NOMO-1 treated with dmso at 0.1 percent for 144 hours (cell line): ENCODE measurements around the gene TRPV2.
A peak's percentile ranks its signal among the peaks of the same experiment; 100 is the strongest.
"Not testable (repeated sequence)": the region's sequence is repeated elsewhere in the genome, so short reads cannot be mapped to it uniquely, and the experiment has no call there.

Source experiments
- DNase-seq: peaks from one replicate; lab custom pipeline; 2025; ENCODE audit not compliant: unreplicated experiment; lab: John Stamatoyannopoulos, UW

TRPV2 gene

GRCh38 chr17:16435925-16436886 is 20.8 kb downstream of the TRPV2 start:
- no peak for DNase-seq

DNA sequence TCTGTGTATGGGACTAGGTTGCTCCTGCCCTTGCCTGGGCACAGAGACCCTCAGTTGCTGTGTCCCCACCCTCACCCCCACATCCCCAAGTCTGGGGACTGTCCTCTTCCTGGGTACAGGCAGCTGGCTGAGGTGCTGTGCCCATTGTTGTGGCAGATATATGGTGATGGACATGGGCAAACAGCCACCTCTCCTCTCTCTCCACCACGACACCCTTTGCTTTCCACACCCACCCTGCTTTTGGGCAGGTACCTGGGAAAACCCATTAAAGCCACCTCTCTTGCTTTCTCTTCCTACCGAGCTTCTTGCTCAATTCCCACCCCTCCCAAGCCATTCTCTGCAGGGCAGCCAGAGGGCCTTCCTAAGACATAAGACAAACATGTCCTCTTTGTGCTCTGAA is 21.7 kb downstream of the TRPV2 start:
- DNase-seq = no peak

GRCh38 chr17:16438173-16438556 is 22.8 kb downstream of the TRPV2 start:
- DNase-seq = no peak

- peak; percentile 99 for DNase-seq
Observed at GRCh38 chr17:16438557-16439302, 23.4 kb downstream of the TRPV2 start.

DNA sequence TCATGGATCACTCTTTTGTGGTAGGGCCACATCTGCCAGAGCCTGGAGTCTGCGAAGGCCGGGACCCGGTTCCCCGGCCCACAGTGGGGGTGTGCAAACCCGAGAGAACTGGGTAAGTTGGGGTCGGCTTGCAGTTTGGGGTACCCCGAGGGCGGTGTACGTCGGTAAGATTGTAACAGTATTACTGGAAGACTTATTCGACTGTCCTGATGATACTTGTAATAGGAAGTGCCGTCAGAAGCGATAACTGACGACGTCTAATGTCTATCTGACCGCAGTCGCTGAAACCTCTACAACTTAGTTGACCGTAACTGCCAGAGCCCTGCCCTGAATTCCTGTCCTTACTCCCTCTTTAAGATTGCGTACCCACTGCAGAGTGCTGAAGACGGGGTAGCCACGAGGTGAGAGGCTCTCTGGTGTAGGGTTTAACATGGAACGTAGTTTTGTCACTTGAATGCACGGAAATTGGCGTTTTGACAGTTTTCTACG is 24.0 kb downstream of the TRPV2 start:
- DNase-seq = no peak

- DNase-seq = peak; percentile 52
Observed at GRCh38 chr17:16439811-16440351, 24.5 kb downstream of the TRPV2 start.

DNA sequence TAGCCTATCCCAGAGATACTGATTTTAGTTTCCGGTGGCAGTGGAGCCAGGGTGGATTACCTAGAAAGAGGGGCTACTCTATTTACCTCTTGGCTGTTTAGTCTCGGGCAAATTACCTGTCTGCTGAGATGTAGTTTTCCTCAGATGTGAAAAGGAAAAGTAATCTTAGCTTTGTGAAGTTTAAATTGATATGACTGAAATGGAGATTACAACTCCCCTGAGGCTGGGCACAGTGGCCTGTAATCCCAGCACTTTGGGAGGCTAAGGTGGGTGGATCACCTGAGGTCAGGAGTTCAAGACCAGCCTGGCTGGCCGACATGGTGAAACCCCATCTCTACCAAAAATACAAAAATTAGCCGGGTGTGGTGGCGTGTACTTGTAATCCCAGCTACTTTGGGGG is 25.0 kb downstream of the TRPV2 start:
- not testable (repeated sequence) for DNase-seq

DNA sequence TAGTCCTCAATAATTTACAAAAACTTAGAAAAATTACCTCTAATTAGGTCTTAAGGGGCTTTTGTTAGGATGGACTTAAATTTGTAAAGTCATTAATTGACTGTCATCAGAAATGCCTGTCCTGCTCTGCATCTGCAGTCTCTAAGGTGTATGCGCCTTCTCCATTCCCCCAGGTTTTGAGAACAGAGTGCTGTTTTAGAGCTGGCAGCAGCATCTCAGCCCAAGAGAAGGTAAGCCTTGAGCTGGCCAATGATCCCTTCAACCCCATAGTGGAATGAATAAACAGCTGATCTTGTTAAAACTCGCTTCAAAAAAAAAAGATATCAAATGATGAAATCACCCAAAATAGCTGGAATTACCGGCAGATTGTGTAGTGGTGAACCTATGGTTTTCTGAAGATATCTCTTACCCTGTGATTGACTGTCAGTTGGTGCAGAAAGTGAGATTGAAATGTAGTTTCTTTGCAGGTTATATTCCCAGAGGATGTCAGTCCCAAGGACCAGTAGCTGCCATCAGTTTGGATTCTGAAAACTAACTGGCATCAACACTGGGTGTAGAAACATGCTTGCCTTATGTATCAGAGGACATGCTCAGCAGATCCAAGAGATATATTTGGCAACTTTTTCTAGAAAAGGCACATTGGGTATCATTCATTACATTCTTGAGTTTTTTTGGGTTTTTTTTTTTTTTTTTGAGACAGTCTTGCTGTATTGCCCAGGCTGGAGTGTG is 25.7 kb downstream of the TRPV2 start:
- DNase-seq = no peak

DNA sequence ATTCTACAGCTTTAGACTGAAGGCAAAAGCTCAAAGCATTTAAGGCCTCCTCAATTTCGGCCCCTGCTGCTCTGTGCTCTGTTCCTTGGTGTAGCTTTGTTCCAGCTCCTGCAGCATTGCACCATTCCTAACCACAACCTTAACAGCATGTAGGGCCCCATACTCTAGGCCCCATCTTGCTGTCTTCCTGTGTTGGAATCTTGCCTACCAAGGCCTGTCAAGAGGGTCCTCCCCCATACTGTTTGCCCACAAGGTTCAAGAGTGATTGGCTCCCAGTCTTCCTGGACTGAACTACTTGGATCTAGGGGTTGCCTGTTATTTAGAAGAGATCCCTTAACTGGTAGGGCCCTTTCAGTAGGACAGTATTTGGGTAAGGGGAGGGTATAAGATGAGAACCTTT is 26.8 kb downstream of the TRPV2 start:
- DNase-seq = peak; percentile 60

DNA sequence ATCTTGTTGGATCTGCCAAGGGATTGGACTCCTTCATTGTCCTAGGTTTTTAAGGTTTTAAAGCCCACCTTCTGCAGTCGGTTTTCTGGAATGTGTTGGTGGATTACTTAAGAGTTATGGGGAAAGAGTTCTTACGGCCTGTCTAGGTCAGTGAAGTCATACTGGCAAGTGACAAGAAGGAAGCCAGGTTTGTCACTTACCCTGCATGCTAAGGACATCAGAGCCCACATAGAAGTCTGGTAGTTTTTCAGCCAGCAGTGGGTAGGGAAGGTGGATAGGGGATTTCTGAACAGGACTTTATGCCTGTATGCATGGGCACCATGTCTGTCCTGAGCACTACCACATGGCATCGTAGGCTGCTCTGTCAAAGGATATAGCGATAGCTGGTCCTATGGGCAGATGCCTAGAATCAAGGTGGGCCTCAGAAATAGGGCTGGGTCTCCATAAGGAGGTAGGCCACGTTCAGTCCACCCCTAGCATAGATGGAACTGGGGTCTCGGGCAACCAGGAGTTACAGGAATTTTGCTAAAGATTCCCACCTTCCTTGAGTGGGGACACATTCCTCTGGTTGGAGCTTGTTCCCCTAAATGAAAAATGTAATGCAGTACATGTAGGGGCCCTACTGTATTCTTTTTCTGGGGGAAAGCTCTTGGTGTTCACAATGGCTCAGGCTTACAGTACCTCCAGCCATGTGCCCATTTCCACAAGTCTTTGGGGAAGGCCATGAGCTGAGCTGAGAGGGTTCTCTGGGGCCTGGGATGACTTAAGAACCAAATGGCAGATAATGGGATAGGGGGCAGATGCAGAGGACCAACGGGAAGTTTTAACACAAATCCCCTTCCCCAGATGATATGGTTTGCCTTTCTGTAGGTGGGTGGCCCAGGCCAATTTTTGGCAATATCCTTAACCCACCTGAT is 27.5 kb downstream of the TRPV2 start:
- DNase-seq = no peak

GRCh38 chr17:16443511-16444257 is 28.3 kb downstream of the TRPV2 start:
- no peak for DNase-seq

- DNase-seq = no peak
Observed at GRCh38 chr17:16444258-16444886, 29.0 kb downstream of the TRPV2 start.

- no peak for DNase-seq
Observed at GRCh38 chr17:16446338-16446983, 31.1 kb downstream of the TRPV2 start.

DNA sequence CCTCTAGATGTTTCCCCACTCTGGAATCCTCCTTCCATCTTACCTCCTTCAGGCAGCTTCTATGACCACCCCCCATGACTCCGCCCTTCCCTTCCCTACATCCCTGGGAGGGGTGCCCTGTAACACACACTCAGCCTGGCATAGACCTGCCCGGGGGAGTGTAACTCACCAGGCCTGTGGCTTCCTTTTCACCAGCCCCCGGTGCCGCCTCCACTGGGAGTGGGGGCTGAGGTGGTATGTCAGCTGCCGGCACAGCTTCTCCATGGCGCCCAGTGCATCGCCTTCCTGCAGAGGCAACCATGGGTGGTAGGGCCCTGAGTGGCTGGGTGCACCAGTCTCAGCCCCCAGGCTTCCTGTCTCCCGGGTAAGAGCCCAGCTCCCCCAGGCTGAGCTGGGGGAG is 32.3 kb downstream of the TRPV2 start:
- DNase-seq = no peak

DNA sequence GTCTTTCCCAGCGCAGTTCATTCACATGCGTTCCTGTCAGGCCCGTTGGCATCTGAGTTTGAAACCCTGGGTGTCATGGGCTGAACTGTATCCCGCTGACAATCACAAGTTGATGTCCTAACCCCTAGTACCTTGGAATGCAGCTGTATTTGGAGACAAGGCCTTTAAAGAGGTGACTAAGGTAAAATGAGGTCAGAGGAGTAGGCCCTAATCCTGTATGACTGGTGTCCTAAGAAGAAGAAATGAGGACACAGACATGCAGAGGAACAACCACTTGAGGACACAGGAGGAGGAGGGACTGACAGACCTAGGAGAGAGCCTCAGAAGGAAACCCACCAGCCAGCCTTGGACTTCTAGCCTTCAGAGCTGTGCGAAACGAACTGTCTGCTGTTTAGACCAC is 33.1 kb downstream of the TRPV2 start:
- no peak for DNase-seq

DNA sequence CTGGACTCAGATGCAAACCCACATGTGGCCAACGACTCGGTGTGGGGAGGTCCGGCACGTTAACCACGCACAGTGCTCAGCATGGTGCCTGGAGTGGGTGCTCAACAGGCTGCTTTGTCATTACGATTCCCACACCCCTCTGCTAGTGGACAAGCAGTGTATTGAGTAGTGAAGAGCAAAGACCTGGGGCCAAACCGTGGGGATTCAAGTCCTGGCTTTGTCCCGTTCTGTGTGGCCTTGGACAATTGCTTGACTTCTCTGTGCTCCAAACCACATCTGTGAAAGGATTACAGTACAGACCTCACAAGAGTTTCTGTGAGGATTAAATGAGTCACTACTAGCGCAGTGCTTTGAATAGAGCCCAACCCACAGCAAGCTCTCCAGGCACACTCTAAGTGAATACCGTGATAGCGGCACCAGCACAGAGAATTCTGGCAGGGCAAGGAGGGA is 33.8 kb downstream of the TRPV2 start:
- no peak for DNase-seq

DNA sequence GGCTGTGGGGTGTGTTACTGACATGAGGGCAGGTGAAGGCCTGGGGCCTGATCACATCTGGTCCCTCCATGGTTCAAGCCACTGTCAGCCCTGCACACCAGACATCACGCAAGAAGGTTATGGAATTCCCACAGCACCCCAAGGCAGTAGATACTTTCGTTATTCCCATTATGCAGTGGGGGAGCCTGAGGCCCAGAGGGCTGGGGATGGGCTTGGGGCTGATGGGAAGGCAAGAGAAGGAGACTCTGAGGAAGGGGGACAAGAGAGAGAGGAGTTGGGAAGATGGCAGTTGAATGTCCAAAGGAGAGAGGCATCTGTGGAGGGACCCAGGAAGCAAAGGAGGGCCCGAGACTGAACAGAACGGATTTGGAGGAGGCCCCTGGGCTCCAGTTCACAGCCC is 34.7 kb downstream of the TRPV2 start:
- no peak for DNase-seq

GRCh38 chr17:16452268-16452667 is 36.9 kb downstream of the TRPV2 start:
- DNase-seq = not testable (repeated sequence)
